GM11168 (cell line): ENCODE results near the gene RPP38.

Experiments used
- in situ Hi-C: fragments of 300-500 bp; cut with MboI; formaldehyde crosslinking; loops from one replicate; pipeline ENCODE4 v1.12.0; 2022; ENCODE audit warnings: low sequenced_read_pairs; ENCODE audit not compliant: unreplicated experiment

The RPP38 gene

GRCh38 chr10:15103513-15103912 is 6.4 kb downstream of the RPP38 start:
- in situ Hi-C loops: no loop called here

- in situ Hi-C loops: no loop called here
Observed at GRCh38 chr10:15106352-15107013, 9.3 kb downstream of the RPP38 start.

GRCh38 chr10:15112657-15113056 is 15.5 kb downstream of the RPP38 start:
- in situ Hi-C loops: no loop called here

GRCh38 chr10:15113766-15114165 is 16.6 kb downstream of the RPP38 start:
- in situ Hi-C loops: no loop called here

- in situ Hi-C loops: no loop called here
Observed at GRCh38 chr10:15116225-15116624, 19.1 kb downstream of the RPP38 start.

- in situ Hi-C loops: no loop called here
Observed at GRCh38 chr10:15118615-15119014, 21.5 kb downstream of the RPP38 start.

- in situ Hi-C loops: no loop called here
Observed at GRCh38 chr10:15120523-15120922, 23.4 kb downstream of the RPP38 start.

GRCh38 chr10:15121707-15122106 is 24.6 kb downstream of the RPP38 start:
- in situ Hi-C loops: no loop called here

- in situ Hi-C loops: no loop called here
Observed at GRCh38 chr10:15122477-15123030, 25.4 kb downstream of the RPP38 start.

GRCh38 chr10:15123749-15124184 is 26.6 kb downstream of the RPP38 start:
- in situ Hi-C loops: no loop called here

GRCh38 chr10:15124190-15124589 is 27.0 kb downstream of the RPP38 start:
- in situ Hi-C loops: no loop called here

GRCh38 chr10:15124908-15125307 is 27.8 kb downstream of the RPP38 start:
- in situ Hi-C loops: no loop called here

GRCh38 chr10:15131330-15131729 is 34.2 kb downstream of the RPP38 start:
- in situ Hi-C loops: no loop called here

GRCh38 chr10:15136129-15137035 is 39.2 kb downstream of the RPP38 start:
- in situ Hi-C loops: no loop called here

GRCh38 chr10:15137036-15137359 is 39.8 kb downstream of the RPP38 start:
- in situ Hi-C loops: no loop called here

GRCh38 chr10:15137636-15138035 is 40.5 kb downstream of the RPP38 start:
- in situ Hi-C loops: no loop called here

GRCh38 chr10:15140698-15141097 is 43.5 kb downstream of the RPP38 start:
- in situ Hi-C loops: no loop called here

- in situ Hi-C loops: no loop called here
Observed at GRCh38 chr10:15141136-15142054, 44.2 kb downstream of the RPP38 start.

GRCh38 chr10:15144788-15145187 is 47.6 kb downstream of the RPP38 start:
- in situ Hi-C loops: no loop called here

GRCh38 chr10:15146366-15146765 is 49.2 kb downstream of the RPP38 start:
- in situ Hi-C loops: no loop called here
